ENCODE measurements around the gene CDH13. TPM values are rescaled to one million over a fixed set of nuclear protein-coding genes. Genes with fewer than 3 reads are reported as not detected.

Gene CDH13
- total RNA-seq, 1 donor from 2014 or later = 2.3 TPM

DNA sequence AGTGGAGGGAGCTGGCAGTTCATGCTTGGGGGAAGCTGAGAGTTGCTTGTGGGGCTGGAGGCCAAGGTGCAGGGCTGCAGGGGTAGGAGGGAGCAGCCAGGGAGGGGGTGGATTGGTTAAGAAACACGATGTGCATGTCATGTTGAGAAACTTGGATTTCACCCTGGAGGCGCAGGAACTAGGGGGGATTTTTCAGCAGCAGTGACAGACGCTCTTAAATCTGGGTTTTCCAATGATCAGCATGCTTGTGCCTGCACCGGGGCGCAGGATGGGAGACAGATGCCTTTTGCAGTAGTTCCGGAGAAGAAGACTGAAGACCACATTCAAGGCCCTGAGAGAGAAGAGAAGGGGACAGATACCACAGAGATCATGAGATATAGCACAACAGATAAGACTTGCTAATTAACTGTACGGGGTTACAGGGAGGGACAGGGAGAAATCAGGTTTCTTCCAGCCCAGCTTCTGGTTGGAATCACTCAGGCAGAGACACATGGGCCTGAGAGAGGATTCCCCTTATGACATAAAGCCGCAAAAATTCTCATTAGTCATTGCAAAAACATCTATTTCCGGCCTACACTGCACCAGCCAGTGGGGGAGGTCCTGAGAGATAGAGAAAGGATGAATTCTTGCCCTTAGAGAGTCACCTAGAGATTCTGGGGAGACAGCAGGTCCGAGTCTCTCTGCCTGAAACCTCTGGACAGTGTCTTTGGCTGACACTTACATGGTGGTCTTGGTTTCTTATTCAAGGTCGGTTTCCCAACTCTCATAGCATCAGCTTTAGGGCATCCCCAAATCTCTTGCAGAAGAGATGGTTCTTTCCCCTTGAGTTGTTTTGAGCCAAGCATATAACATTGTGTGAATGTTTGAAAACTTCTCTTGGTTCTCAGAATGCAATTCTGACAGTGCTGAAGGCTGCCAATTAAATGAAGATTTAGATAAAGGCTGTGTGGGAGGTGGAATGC, 27.1 kb downstream of the CDH13 start:
- no peak for DNase-seq (ENCODE audit: low spot score)
- Mint-ChIP-seq H3K27ac (ENCODE audit: unreplicated experiment) (no peak overlapping the region), H3K4me3 (ENCODE audit: unreplicated experiment) (no peak overlapping the region), H3K9me3 (ENCODE audit: unreplicated experiment) (no peaks in the 10 kb centered on the region), H3K4me1 (ENCODE audit: unreplicated experiment) (peaks cover 9% of the 10 kb centered on the region), H3K36me3 (ENCODE audit: low read depth, unreplicated experiment) (no peaks in the 10 kb centered on the region), H3K27me3 (ENCODE audit: unreplicated experiment) (no peaks in the 10 kb centered on the region)
- TF ChIP-seq, protein P1, sequence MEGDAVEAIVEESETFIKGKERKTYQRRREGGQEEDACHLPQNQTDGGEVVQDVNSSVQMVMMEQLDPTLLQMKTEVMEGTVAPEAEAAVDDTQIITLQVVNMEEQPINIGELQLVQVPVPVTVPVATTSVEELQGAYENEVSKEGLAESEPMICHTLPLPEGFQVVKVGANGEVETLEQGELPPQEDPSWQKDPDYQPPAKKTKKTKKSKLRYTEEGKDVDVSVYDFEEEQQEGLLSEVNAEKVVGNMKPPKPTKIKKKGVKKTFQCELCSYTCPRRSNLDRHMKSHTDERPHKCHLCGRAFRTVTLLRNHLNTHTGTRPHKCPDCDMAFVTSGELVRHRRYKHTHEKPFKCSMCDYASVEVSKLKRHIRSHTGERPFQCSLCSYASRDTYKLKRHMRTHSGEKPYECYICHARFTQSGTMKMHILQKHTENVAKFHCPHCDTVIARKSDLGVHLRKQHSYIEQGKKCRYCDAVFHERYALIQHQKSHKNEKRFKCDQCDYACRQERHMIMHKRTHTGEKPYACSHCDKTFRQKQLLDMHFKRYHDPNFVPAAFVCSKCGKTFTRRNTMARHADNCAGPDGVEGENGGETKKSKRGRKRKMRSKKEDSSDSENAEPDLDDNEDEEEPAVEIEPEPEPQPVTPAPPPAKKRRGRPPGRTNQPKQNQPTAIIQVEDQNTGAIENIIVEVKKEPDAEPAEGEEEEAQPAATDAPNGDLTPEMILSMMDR (IDR thresholded peaks at IDR 0.05; ENCODE audit: unreplicated experiment) = no peak

DNA sequence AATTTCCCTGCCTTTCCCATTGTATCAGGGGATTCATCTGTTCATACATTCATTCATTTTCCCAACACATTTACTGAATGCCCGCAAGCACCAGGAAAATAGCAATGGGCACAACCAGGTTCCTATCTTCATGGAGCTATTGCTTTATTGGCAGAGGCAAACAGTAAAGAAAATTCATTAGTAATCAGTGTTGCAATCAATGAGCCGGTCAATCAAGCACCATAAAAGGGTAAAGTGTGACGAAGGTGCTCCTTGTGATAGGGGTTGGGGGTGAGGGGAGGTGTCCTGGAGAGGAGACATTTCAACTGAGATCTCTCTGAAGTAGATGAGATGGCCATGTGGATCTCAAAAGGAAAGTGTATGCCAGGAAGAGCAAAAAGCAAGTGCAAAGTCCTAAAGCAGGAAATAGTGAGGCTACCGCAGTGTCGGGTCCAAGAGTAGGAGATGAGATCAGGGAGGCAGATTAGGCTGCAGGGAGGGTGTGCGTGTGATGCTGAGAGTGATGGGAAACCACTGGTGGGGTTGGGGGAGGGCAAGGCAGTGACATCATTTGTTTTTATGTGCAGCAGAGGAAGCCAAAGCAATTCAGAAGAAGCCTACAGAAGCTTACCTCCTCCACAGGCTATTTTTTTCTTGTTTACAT, 28.4 kb downstream of the CDH13 start:
- Mint-ChIP-seq H3K27ac (ENCODE audit: unreplicated experiment) (no peak overlapping the region), H3K36me3 (ENCODE audit: low read depth, unreplicated experiment) (peaks cover 3% of the 10 kb centered on the region), H3K4me1 (ENCODE audit: unreplicated experiment) (peaks cover 9% of the 10 kb centered on the region), H3K9me3 (ENCODE audit: unreplicated experiment) (no peaks in the 10 kb centered on the region), H3K4me3 (ENCODE audit: unreplicated experiment) (no peak overlapping the region), H3K27me3 (ENCODE audit: unreplicated experiment) (no peaks in the 10 kb centered on the region)
- DNase-seq (ENCODE audit: low spot score) = no peak
- TF ChIP-seq, protein P1 (IDR thresholded peaks at IDR 0.05; ENCODE audit: unreplicated experiment) = no peak

DNA sequence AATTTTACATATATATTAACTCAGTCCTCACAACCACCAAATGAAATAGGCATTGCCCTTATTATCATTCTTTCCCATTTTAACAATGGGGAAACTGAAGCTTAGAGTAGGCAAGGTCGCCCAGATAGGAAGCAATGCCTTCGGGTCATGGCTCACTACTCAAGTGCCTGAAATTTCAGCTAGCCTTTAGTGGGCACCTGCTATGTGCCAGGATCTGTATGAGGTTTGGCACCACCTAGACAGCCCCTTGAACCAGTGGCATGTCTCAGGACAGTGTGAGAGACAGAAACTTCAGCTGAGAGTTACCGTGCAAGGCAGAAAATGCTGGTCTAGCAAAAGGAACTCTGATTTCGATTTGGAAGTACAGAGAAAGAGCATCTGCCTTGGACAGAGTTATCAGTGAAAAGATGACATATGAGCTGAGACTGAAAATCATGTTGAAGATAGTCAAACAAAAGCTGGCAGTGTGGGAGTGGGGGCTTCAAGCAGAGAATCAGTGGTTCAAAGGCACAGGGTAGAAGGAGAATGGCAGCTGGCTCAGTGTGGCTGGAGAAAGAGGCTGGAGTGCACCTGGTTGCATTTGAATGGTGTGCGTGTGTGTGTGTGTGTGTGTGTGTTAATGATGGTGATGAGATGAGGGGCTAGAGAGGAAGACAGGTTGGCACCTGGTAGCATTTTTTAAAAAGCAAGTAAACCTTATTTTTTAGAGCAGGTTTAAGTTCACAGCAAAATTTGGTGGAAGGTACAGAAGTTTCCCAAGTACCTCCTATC, 29.1 kb downstream of the CDH13 start:
- DNase-seq (ENCODE audit: low spot score) = no peak
- H3K4me1 Mint-ChIP-seq (ENCODE audit: unreplicated experiment) = peaks cover 9% of the 10 kb centered on the region
- H3K27ac Mint-ChIP-seq (ENCODE audit: unreplicated experiment) = no peak overlapping the region
- no peaks in the 10 kb centered on the region for H3K27me3 Mint-ChIP-seq (ENCODE audit: unreplicated experiment)
- H3K36me3 Mint-ChIP-seq (ENCODE audit: low read depth, unreplicated experiment) = peaks cover 4% of the 10 kb centered on the region
- H3K4me3 Mint-ChIP-seq (ENCODE audit: unreplicated experiment) = no peak overlapping the region
- TF ChIP-seq, protein P1 (IDR thresholded peaks at IDR 0.05; ENCODE audit: unreplicated experiment) = no peak
- no peaks in the 10 kb centered on the region for H3K9me3 Mint-ChIP-seq (ENCODE audit: unreplicated experiment)

DNA sequence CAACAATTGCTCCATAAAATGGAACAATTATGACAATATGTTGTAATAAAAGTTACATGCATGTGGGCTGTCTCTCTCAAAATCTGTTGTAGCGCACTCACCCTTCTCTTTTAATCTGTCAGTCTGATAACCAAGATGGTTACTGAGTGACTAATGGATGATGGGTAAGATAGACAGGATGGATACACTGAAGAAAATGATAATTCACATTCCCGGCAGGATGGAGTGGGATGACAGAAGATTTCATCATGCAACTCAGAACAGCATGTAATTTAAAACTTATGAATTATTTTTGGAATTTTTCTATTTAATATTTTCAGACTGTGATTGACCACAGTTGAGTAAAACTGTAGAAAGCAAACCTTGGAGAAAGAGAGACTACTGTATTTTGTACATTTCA, 30.5 kb downstream of the CDH13 start:
- no peaks in the 10 kb centered on the region for H3K9me3 Mint-ChIP-seq (ENCODE audit: unreplicated experiment)
- TF ChIP-seq, protein P1 (IDR thresholded peaks at IDR 0.05; ENCODE audit: unreplicated experiment) = no peak
- H3K27me3 Mint-ChIP-seq (ENCODE audit: unreplicated experiment) = no peaks in the 10 kb centered on the region
- DNase-seq (ENCODE audit: low spot score) = no peak
- H3K36me3 Mint-ChIP-seq (ENCODE audit: low read depth, unreplicated experiment) = peaks cover 4% of the 10 kb centered on the region
- no peak overlapping the region for H3K4me3 Mint-ChIP-seq (ENCODE audit: unreplicated experiment)
- no peak overlapping the region for H3K27ac Mint-ChIP-seq (ENCODE audit: unreplicated experiment)
- H3K4me1 Mint-ChIP-seq (ENCODE audit: unreplicated experiment) = peaks cover 9% of the 10 kb centered on the region

Data from endothelial cell (in vitro differentiated cells).